ENCODE results near the gene LMTK3. TPM values are rescaled to one million over a fixed set of nuclear protein-coding genes. Genes with fewer than 3 reads are reported as not detected.

Gene LMTK3
- total and polyA plus RNA-seq, 2 of the 13 experiments (the other 11 are each of a cell fraction or from before 2014, with no cell fraction given) = 0.18 to 0.29 TPM

GRCh38 chr19:48533770-48534169, 22.1 kb upstream of the LMTK3 start:
- BruUV-seq (replicated peaks) = no TSS peak
- no peak overlapping the region for H2AFZ ChIP-seq (ENCODE audit: low read length)
- ChIA-PET CTCF (ENCODE audit: low intra/inter-chr PET ratio, low total read pairs) (no interaction called here), POLR2A (no interaction called here)
- no peak overlapping the region for H3K4me2 ChIP-seq (ENCODE audit: low read depth, low read length)
- H3K27me3 ChIP-seq (ENCODE audit: control insufficient read depth in 1 of 2, insufficient read depth in 2 of 2, low read length in 2 of 2) = 0 out of 5 replicates have a peak, but pooled peaks cover 0 to 5% of the 10 kb centered on the region in 2 experiments
- in situ Hi-C loops (cut with HindIII; ENCODE audit: extremely low pct_ligation_motif_present, low pct_unique_long_range_greater_than_20kb) (no loop called here), intact Hi-C loops (cut with micrococcal nuclease; ENCODE audit: unreplicated experiment) (no loop called here)
- peak; percentile 44 for DNase-seq (ENCODE audit: low spot score)
- TF ChIP-seq ZNF850 (CRISPR knock-in tag; conservative IDR thresholded peaks at IDR 0.05) = no peak
- no peak for TF ChIP-seq SOX13 (IDR thresholded peaks at IDR 0.05)
- TF ChIP-seq SOX13 (CRISPR knock-in tag; conservative IDR thresholded peaks at IDR 0.05 in 1 of 2, IDR thresholded peaks at IDR 0.05 in 1 of 2) = peak in 1 of 2 experiments; percentile 48; a peak in 1 of 4 replicates
- TF ChIP-seq GZF1 (CRISPR knock-in tag; IDR thresholded peaks at IDR 0.05) = no peak
- TF ChIP-seq FOSL2 (CRISPR knock-in tag; IDR thresholded peaks at IDR 0.05) = peak; percentile 78
- no peak for TF ChIP-seq MED8 (CRISPR knock-in tag; IDR thresholded peaks at IDR 0.05; ENCODE audit: insufficient replicate concordance)
- TF ChIP-seq SOX5 (CRISPR knock-in tag; IDR thresholded peaks at IDR 0.05; ENCODE audit: borderline replicate concordance) = peak; percentile 72; the same call in 1 of the 2 replicates
- no peak for TF ChIP-seq ZNF337 (CRISPR knock-in tag; IDR thresholded peaks at IDR 0.05; ENCODE audit: borderline replicate concordance, low read depth)
- peak; percentile 33; the same call in 1 of the 2 replicates for TF ChIP-seq GATAD2A (CRISPR knock-in tag; IDR thresholded peaks at IDR 0.05)
- no peak for TF ChIP-seq HNF1B (CRISPR knock-in tag; IDR thresholded peaks at IDR 0.05)
- TF ChIP-seq RXRB (CRISPR knock-in tag; IDR thresholded peaks at IDR 0.05; ENCODE audit: borderline replicate concordance) = 0 out of 2 replicates have a peak, but pooled peaks have one; percentile 9
- TF ChIP-seq SOX6 (IDR thresholded peaks at IDR 0.05) = no peak
- peak; percentile 36; the same call in 1 of the 2 replicates for TF ChIP-seq SOX6 (CRISPR knock-in tag; IDR thresholded peaks at IDR 0.05)
- no peak for TF ChIP-seq RELA (CRISPR knock-in tag; IDR thresholded peaks at IDR 0.05)
- TF ChIP-seq NFE2L2 (IDR thresholded peaks at IDR 0.05; ENCODE audit: low read length) = no peak
- TF ChIP-seq SMC3 (IDR thresholded peaks at IDR 0.05; ENCODE audit: low read length) = no peak
- H3K4me1 ChIP-seq (ENCODE audit: insufficient read depth, low read length) = no peaks in the 10 kb centered on the region
- peak; percentile 31; the same call in 1 of the 3 replicates for ATAC-seq
- 8% methylated on average over 10 of the region's 10 CpGs for WGBS (ENCODE audit: low lambda C conversion rate)
- no peak overlapping the region for H3K4me3 ChIP-seq (replicated peaks in 1 of 3; ENCODE audit: insufficient read depth in 1 of 3, low read depth in 2 of 3, low read length in 3 of 3)
- FAIRE-seq = no peak
- H4K20me1 ChIP-seq (ENCODE audit: insufficient read depth, low read length) = no peaks in the 10 kb centered on the region
- no peak overlapping the region for H3K9ac ChIP-seq (ENCODE audit: insufficient read depth, low read depth, low read length)
- no peaks in the 10 kb centered on the region for H3K79me2 ChIP-seq (ENCODE audit: insufficient read depth, low read length)
- H3K36me3 ChIP-seq (replicated peaks in 1 of 2; ENCODE audit: control insufficient read depth in 1 of 2, insufficient read depth in 2 of 2, low read length in 2 of 2) = no peaks in the 10 kb centered on the region
- H3K27ac ChIP-seq (ENCODE audit: extremely low read length, insufficient read depth, low read length) = no peak overlapping the region
- peaks cover 4% of the 10 kb centered on the region; the same call in 1 of the 2 replicates for H3K9me3 ChIP-seq (ENCODE audit: low read length)

Measured in HepG2 (cell line).